Stomach (tissue), 9 donors: ENCODE results near the gene C19orf81. TPM values are rescaled to one million over a fixed set of nuclear protein-coding genes. Genes with fewer than 3 reads are reported as not detected.

ENCODE experiments used
- DNase-seq, 2 donors: peaks; one replicate each; pipeline versions ENCODE4 v3.0.0 to v3.0.0-alpha.2; 2013 to 2019
- H3K27ac ChIP-seq, 5 donors: fragments of 200-600 bp in 4 of 5; sonication (generic) in 4 of 5; one replicate each; pipeline ENCODE4 v1.5.1; 2013 to 2019; ENCODE audit warnings: mild to moderate bottlenecking in 1 of 5, moderate library complexity in 1 of 5
- H3K27me3 ChIP-seq, 3 donors: fragments of 200-600 bp; sonication (generic); one replicate each; pipeline ENCODE4 v1.5.1; 2017 to 2019; ENCODE audit warnings: mixed run types in 1 of 3
- H3K36me3 ChIP-seq, 4 donors: fragments of 200-600 bp; sonication (generic); 1 replicate in 3 of 4; 2 replicates in 1 of 4; pipeline ENCODE4 v1.5.1; 2016 to 2019
- H3K4me1 ChIP-seq, 4 donors: fragments of 200-600 bp; sonication (generic); one replicate each; pipeline ENCODE4 v1.5.1; 2016 to 2019
- H3K4me3 ChIP-seq, 4 donors: fragments of 200-600 bp; sonication (generic) in 3 of 4; one replicate each; pipeline ENCODE4 v1.5.1; 2016 to 2019; ENCODE audit warnings: mild to moderate bottlenecking in 1 of 4
- H3K9me3 ChIP-seq, 4 donors: fragments of 200-600 bp; sonication (generic); one replicate each; pipeline ENCODE4 v1.5.1; 2016 to 2019
- EP300 ChIP-seq: sonication (generic); formaldehyde crosslinking; IDR thresholded peaks from one replicate; pipeline ENCODE4 v1.6.1; 2017; ENCODE audit warnings: antibody characterized with exemption
- POLR2A ChIP-seq, 4 donors: fragments of 450-650 bp; IDR thresholded peaks; one replicate each; pipeline ENCODE4 v1.6.1; 2016; ENCODE audit warnings: antibody characterized with exemption in 4 of 4, control low read depth in 2 of 4, mild to moderate bottlenecking in 1 of 4, moderate library complexity in 1 of 4
- POLR2AphosphoS5 ChIP-seq, 3 donors: sonication (generic); formaldehyde crosslinking; IDR thresholded peaks; one replicate each; pipeline ENCODE4 v1.6.1; 2016; ENCODE audit warnings: antibody characterized with exemption in 3 of 3
- WGBS, 5 donors: extraction: QIAGEN DNeasy Blood & Tissue Kit in 3 of 5; methylation state at CpG; one replicate each; pipeline versions ENCODE4 v1.1.5 to v1.1.7; 2013 to 2018; 5-methylcytosine and 5-hydroxymethylcytosine counted together
- intact Hi-C: fragments of 100-400 bp; cut with DNase I; formaldehyde crosslinking; loops from one replicate; pipeline ENCODE4 v1.15.1; 2023; ENCODE audit warnings: low total_unique reads
- polyA plus RNA-seq, 3 donors: library from polyadenylated mRNA; stranded (reverse); fragments of 200-250 nt; gene quantifications; one replicate each; pipeline ENCODE4 v1.2.3, GENCODE V29; 2013
- total RNA-seq, 5 donors: library from RNA; depleted of rRNA; stranded (reverse); fragments of >200 nt; gene quantifications; one replicate each; pipeline versions ENCODE4 v1.1.0 to v1.2.3, GENCODE V29; 2014 to 2016
- TF ChIP-seq, protein P1 (sequence below), 7 experiments: fragments of 450-650 bp in 4 of 7; fragments of 200-600 bp in 3 of 7; sonication (generic) in 3 of 7; IDR thresholded peaks; one replicate each; pipeline ENCODE4 v1.5.1; 2016 to 2019; ENCODE audit warnings: antibody characterized with exemption in 7 of 7, control low read depth in 2 of 7, mild to moderate bottlenecking in 1 of 7
- donor health status: healthy with polysubstance abuse.
- donor health status: Bipolar disorder and iron deficiency.
- donor health status: healthy.

The C19orf81 gene
- total and polyA plus RNA-seq, 8 donors: 2.3 TPM; not detected in 7

DNA sequence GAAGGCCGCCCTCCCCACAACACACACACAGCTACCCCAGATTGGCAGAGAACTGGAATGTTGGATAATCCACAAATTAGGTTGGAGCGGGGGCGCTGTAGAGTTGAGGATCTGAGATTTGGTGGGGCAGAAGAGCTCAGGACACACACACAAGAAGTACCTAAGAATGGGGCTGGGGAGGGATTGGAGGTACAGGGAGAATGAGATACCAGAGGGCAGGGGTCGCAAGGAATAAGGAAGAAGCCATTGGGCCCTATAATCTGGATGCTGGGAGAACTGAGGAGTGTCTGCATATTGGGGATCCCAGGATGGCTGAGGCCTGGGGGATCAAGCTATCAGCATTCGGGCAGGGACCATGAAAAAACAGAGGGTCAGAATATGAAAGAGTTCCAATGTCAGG is 21.1 kb upstream of the C19orf81 start:
- peaks cover 0 to 29% (median 5%) of the 10 kb centered on the region in 3 donors for H3K27me3 ChIP-seq
- DNase-seq: no peak
- TF ChIP-seq POLR2AphosphoS5 (IDR thresholded peaks at IDR 0.05) (no peak), POLR2A (IDR thresholded peaks at IDR 0.05) (no peak), EP300 (no peak)
- TF ChIP-seq, protein P1, sequence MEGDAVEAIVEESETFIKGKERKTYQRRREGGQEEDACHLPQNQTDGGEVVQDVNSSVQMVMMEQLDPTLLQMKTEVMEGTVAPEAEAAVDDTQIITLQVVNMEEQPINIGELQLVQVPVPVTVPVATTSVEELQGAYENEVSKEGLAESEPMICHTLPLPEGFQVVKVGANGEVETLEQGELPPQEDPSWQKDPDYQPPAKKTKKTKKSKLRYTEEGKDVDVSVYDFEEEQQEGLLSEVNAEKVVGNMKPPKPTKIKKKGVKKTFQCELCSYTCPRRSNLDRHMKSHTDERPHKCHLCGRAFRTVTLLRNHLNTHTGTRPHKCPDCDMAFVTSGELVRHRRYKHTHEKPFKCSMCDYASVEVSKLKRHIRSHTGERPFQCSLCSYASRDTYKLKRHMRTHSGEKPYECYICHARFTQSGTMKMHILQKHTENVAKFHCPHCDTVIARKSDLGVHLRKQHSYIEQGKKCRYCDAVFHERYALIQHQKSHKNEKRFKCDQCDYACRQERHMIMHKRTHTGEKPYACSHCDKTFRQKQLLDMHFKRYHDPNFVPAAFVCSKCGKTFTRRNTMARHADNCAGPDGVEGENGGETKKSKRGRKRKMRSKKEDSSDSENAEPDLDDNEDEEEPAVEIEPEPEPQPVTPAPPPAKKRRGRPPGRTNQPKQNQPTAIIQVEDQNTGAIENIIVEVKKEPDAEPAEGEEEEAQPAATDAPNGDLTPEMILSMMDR (IDR thresholded peaks at IDR 0.05): no peak
- H3K4me3 ChIP-seq: no peak overlapping the region
- WGBS, 5 donors: 79 to 88% (median 85%) methylated on average over 5 of the region's 5 CpGs
- intact Hi-C loops: no loop called here
- H3K9me3 ChIP-seq: peaks cover 0 to 12% (median 8%) of the 10 kb centered on the region in 4 donors
- H3K36me3 ChIP-seq: no peaks in the 10 kb centered on the region
- H3K4me1 ChIP-seq: no peaks in the 10 kb centered on the region
- H3K27ac ChIP-seq: no peak overlapping the region

DNA sequence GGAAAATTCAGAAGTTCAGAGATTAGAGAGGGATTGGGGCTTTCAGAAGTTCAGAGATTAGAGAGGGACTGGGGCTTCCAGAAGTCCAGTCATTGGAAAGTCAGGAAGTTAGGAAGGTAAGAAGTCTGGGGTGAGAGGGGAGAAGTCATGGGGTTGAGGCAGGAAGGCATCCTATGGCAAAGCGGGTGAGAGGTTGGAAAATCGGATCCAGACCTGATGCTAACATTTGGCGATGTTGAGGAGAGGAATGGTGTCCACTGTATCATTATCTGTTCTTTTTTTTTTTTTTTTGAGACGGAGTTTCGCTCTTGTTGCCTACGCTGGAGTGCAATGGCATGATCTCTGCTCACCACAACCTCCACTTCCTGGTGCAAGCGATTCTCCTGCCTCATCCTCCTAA is 20.7 kb upstream of the C19orf81 start:
- Histone ChIP-seq H3K4me3 (no peak overlapping the region), H3K4me1 (no peaks in the 10 kb centered on the region), H3K27me3 (peaks cover 0 to 29% (median 5%) of the 10 kb centered on the region in 3 donors), H3K9me3 (peaks cover 0 to 16% (median 12%) of the 10 kb centered on the region in 4 donors), H3K27ac (no peak overlapping the region), H3K36me3 (no peaks in the 10 kb centered on the region)
- DNase-seq: no peak
- 89 to 91% (median 90%) methylated on average over 6 to 7 of the region's 7 CpGs for WGBS, 5 donors
- no peak for TF ChIP-seq EP300
- TF ChIP-seq POLR2AphosphoS5 (IDR thresholded peaks at IDR 0.05): no peak
- TF ChIP-seq, protein P1 (IDR thresholded peaks at IDR 0.05): no peak
- TF ChIP-seq POLR2A (IDR thresholded peaks at IDR 0.05): no peak
- intact Hi-C loops: no loop called here

DNA sequence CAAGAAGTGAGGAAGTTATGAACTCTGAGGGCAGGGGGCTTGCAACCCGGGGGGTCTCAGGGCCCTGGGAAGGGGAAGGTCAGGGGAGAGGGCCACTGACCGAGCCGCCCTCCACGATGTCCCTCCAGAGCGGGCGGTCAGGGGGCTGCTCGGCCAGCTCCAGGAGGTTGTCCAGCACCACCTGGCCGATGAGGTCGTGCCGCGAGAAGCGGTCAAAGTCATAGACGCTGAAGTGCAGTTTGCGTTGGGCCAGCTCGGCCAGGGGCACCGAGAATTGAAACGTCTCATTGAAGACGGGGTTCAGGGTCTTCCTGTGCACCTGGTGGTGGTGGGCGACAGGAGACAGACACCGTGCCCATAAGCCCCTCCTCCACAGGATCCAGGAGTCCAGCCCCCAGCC is 20.1 kb upstream of the C19orf81 start:
- H3K4me3 ChIP-seq: no peak overlapping the region
- DNase-seq: no peak
- no peak overlapping the region for H3K27ac ChIP-seq
- intact Hi-C loops: no loop called here
- H3K4me1 ChIP-seq: no peaks in the 10 kb centered on the region
- H3K27me3 ChIP-seq: peaks cover 0 to 29% (median 5%) of the 10 kb centered on the region in 3 donors
- WGBS, 5 donors: 75 to 82% (median 79%) methylated on average over 20 of the region's 20 CpGs
- peaks cover 6 to 23% (median 19%) of the 10 kb centered on the region in 4 donors for H3K9me3 ChIP-seq
- TF ChIP-seq POLR2A (IDR thresholded peaks at IDR 0.05): no peak
- no peak for TF ChIP-seq POLR2AphosphoS5 (IDR thresholded peaks at IDR 0.05)
- TF ChIP-seq EP300: no peak
- TF ChIP-seq, protein P1 (IDR thresholded peaks at IDR 0.05): no peak
- no peaks in the 10 kb centered on the region for H3K36me3 ChIP-seq

DNA sequence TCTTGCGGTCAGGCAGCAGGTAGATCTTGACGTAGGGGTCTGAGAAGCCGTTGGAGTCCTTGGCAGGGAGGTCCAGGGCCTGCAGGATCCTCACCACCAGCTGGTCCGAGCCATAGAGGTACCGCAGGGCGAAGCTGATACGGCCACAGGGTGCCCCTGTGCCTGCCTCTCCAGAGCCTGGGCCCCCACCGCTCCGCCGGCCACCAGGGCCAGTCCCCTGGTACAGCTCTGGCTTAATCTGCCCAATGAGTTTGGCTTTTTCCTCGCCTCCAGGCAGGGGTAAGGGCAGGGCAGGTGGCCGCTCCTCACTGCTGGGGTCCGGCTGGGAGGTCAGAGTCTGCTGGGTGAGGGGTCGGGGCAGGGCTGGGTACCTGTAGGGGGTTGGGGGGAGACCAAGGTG is 19.4 kb upstream of the C19orf81 start:
- intact Hi-C loops: no loop called here
- 67 to 77% (median 73%) methylated on average over 8 to 14 of the region's 14 CpGs for WGBS, 5 donors
- no peaks in the 10 kb centered on the region for H3K4me1 ChIP-seq
- no peak overlapping the region for H3K27ac ChIP-seq
- TF ChIP-seq, protein P1 (IDR thresholded peaks at IDR 0.05): no peak
- no peak for TF ChIP-seq POLR2A (IDR thresholded peaks at IDR 0.05)
- no peak for TF ChIP-seq POLR2AphosphoS5 (IDR thresholded peaks at IDR 0.05)
- TF ChIP-seq EP300: no peak
- H3K9me3 ChIP-seq: peaks cover 7 to 29% (median 25%) of the 10 kb centered on the region in 4 donors
- no peak overlapping the region for H3K4me3 ChIP-seq
- no peak for DNase-seq
- peaks cover 0 to 29% (median 5%) of the 10 kb centered on the region in 3 donors for H3K27me3 ChIP-seq
- H3K36me3 ChIP-seq: no peaks in the 10 kb centered on the region
